Transverse colon (tissue), 4 donors: Measurements from ENCODE around the gene FLT1. TPM values are rescaled to one million over a fixed set of nuclear protein-coding genes. Genes with fewer than 3 reads are reported as not detected.
A peak's percentile ranks its signal among the peaks of the same experiment; 100 is the strongest.

ENCODE experiments used
- DNase-seq: peaks from one replicate; pipeline ENCODE4 v3.0.0-alpha.2; 2019
- H3K27ac ChIP-seq, 4 donors: fragments of 200-600 bp; sonication (generic); 2 replicates each; pipeline ENCODE4 v1.5.1; 2016 to 2018; ENCODE audit warnings: inconsistent platforms in 4 of 4
- H3K27me3 ChIP-seq: fragments of 200-600 bp; sonication (generic); 2 replicates; pipeline ENCODE4 v1.5.1; 2017; ENCODE audit warnings: inconsistent platforms
- H3K36me3 ChIP-seq, 4 donors: fragments of 200-600 bp; sonication (generic); 2 replicates each; pipeline ENCODE4 v1.5.1; 2017 to 2019; ENCODE audit warnings: inconsistent platforms in 4 of 4
- H3K4me1 ChIP-seq, 4 donors: fragments of 200-600 bp; sonication (generic); 2 replicates each; pipeline ENCODE4 v1.5.1; 2017 to 2020; ENCODE audit warnings: inconsistent platforms in 4 of 4
- H3K4me3 ChIP-seq, 4 donors: fragments of 200-600 bp; sonication (generic); 1 replicate in 1 of 4; 2 replicates in 3 of 4; pipeline versions ENCODE4 v1.5.1 to v1.6.1; 2017 to 2019; ENCODE audit warnings: inconsistent platforms in 4 of 4
- H3K9me3 ChIP-seq, 2 donors: fragments of 200-600 bp; sonication (generic); 2 replicates each; pipeline ENCODE4 v1.5.1; 2017 to 2019; ENCODE audit warnings: inconsistent platforms in 2 of 2
- CTCF ChIP-seq, 5 experiments: fragments of 200-600 bp in 3 of 5; fragments of 450-650 bp in 2 of 5; sonication (generic) in 3 of 5; IDR thresholded peaks; 1 replicate in 2 of 5; 2 replicates in 3 of 5; pipeline ENCODE4 v1.5.1; 2016 to 2017; ENCODE audit warnings: antibody characterized with exemption in 5 of 5, inconsistent platforms in 3 of 5, mild to moderate bottlenecking in 2 of 5, moderate library complexity in 1 of 5
- EP300 ChIP-seq: sonication (generic); formaldehyde crosslinking; IDR thresholded peaks from one replicate; pipeline ENCODE4 v1.6.1; 2017; ENCODE audit warnings: antibody characterized with exemption, low read depth
- POLR2A ChIP-seq: fragments of 450-650 bp; IDR thresholded peaks from one replicate; pipeline ENCODE4 v1.6.1; 2016; ENCODE audit warnings: antibody characterized with exemption, mild to moderate bottlenecking, moderate library complexity
- POLR2AphosphoS5 ChIP-seq, 3 donors: sonication (generic); formaldehyde crosslinking; IDR thresholded peaks; one replicate each; pipeline ENCODE4 v1.6.1; 2016; ENCODE audit warnings: antibody characterized with exemption in 3 of 3
- WGBS, 2 donors: methylation state at CpG; one replicate each; pipeline ENCODE4 v1.1.5; 2018; ENCODE audit warnings: low coverage in 1 of 2; 5-methylcytosine and 5-hydroxymethylcytosine counted together
- in situ Hi-C, 4 donors: fragments of 200-750 bp; cut with MboI; loops; one replicate each; pipeline versions ENCODE4 v1.15.0 to v1.15.1; 2017; ENCODE audit warnings: low sequenced_read_pairs in 3 of 4, low pct_ligation_motif_present in 1 of 4, low pct_unique_long_range_greater_than_20kb in 1 of 4
- intact Hi-C: fragments of 100-400 bp; cut with DNase I; formaldehyde crosslinking; loops from one replicate; pipeline ENCODE4 v1.15.1; 2023; ENCODE audit warnings: low total_unique reads
- total RNA-seq, 4 donors: library from RNA; depleted of rRNA; stranded (reverse); fragments of >200 nt; gene quantifications; one replicate each; pipeline ENCODE4 v1.1.0, GENCODE V29; 2016

FLT1 gene
- total RNA-seq, 4 donors from 2014 or later: 2.6 to 8.4 (median 3.5) TPM

GRCh38 chr13:28530729-28531076 is 35.8 kb upstream of the FLT1 start:
- Histone ChIP-seq H3K27me3 (peaks cover 65% of the 10 kb centered on the region), H3K27ac (no peak overlapping the region), H3K9me3 (no peaks in the 10 kb centered on the region), H3K4me3 (peak overlapping the region in 2 of 4 donors; percentile 17 to 47), H3K36me3 (no peaks in the 10 kb centered on the region), H3K4me1 (peaks cover 4 to 23% (median 16%) of the 10 kb centered on the region in 4 donors)
- intact Hi-C loops (no loop called here), in situ Hi-C loops (no loop called here)
- no peak for DNase-seq
- 34 to 57% methylated on average over 2 to 3 of the region's 3 CpGs for WGBS, 2 donors
- no peak for TF ChIP-seq EP300

GRCh38 chr13:28529836-28530235 is 34.9 kb upstream of the FLT1 start:
- TF ChIP-seq POLR2A: no peak
- no peak for TF ChIP-seq POLR2AphosphoS5 (IDR thresholded peaks at IDR 0.05)
- no peak for TF ChIP-seq CTCF (IDR thresholded peaks at IDR 0.05)
- TF ChIP-seq EP300: no peak
- WGBS, 2 donors: 33 to 36% methylated on average over 1 of the region's 1 CpG
- intact Hi-C loops (no loop called here), in situ Hi-C loops (no loop called here)
- no peaks in the 10 kb centered on the region for H3K9me3 ChIP-seq
- H3K36me3 ChIP-seq: no peaks in the 10 kb centered on the region
- peaks cover 4 to 23% (median 16%) of the 10 kb centered on the region in 4 donors for H3K4me1 ChIP-seq
- no peak overlapping the region for H3K27ac ChIP-seq
- no peak overlapping the region for H3K4me3 ChIP-seq
- DNase-seq: no peak
- H3K27me3 ChIP-seq: peaks cover 65% of the 10 kb centered on the region

- in situ Hi-C loops: no loop called here
- peaks cover 61% of the 10 kb centered on the region for H3K27me3 ChIP-seq
Measured at GRCh38 chr13:28528848-28529247, 33.9 kb upstream of the FLT1 start.

GRCh38 chr13:28528388-28528787 is 33.5 kb upstream of the FLT1 start:
- 59 to 75% methylated on average over 2 to 3 of the region's 3 CpGs for WGBS, 2 donors
- intact Hi-C loops (no loop called here), in situ Hi-C loops (no loop called here)
- H3K36me3 ChIP-seq: no peaks in the 10 kb centered on the region
- H3K27me3 ChIP-seq: peaks cover 56% of the 10 kb centered on the region
- no peak overlapping the region for H3K27ac ChIP-seq
- no peaks in the 10 kb centered on the region for H3K9me3 ChIP-seq
- TF ChIP-seq POLR2AphosphoS5 (IDR thresholded peaks at IDR 0.05): no peak
- TF ChIP-seq CTCF (IDR thresholded peaks at IDR 0.05): no peak
- no peak for TF ChIP-seq POLR2A
- TF ChIP-seq EP300: no peak
- no peak for DNase-seq
- H3K4me1 ChIP-seq: peaks cover 4 to 23% (median 16%) of the 10 kb centered on the region in 4 donors
- no peak overlapping the region for H3K4me3 ChIP-seq

More at GRCh38 chr13:28528848-28529247, 33.9 kb upstream of the FLT1 start:
- Histone ChIP-seq H3K4me1 (peaks cover 4 to 23% (median 16%) of the 10 kb centered on the region in 4 donors), H3K27ac (no peak overlapping the region), H3K36me3 (no peaks in the 10 kb centered on the region), H3K4me3 (no peak overlapping the region), H3K9me3 (no peaks in the 10 kb centered on the region)
- TF ChIP-seq POLR2A (no peak), POLR2AphosphoS5 (IDR thresholded peaks at IDR 0.05) (no peak), CTCF (IDR thresholded peaks at IDR 0.05) (peak in 3 of 5 experiments; percentile 22 to 32 (median 26)), EP300 (no peak)
- 72 to 83% methylated on average over 3 of the region's 3 CpGs for WGBS, 2 donors
- no peak for DNase-seq
- intact Hi-C loops: no loop called here

GRCh38 chr13:28527629-28528028 is 32.7 kb upstream of the FLT1 start:
- no peak for DNase-seq
- no peaks in the 10 kb centered on the region for H3K36me3 ChIP-seq
- WGBS, 2 donors: 75 to 79% methylated on average over 9 to 13 of the region's 13 CpGs
- TF ChIP-seq POLR2AphosphoS5 (IDR thresholded peaks at IDR 0.05): no peak
- no peak for TF ChIP-seq POLR2A
- no peak for TF ChIP-seq CTCF (IDR thresholded peaks at IDR 0.05)
- no peak for TF ChIP-seq EP300
- H3K27ac ChIP-seq: no peak overlapping the region
- peaks cover 48% of the 10 kb centered on the region for H3K27me3 ChIP-seq
- H3K9me3 ChIP-seq: no peaks in the 10 kb centered on the region
- peaks cover 4 to 20% (median 15%) of the 10 kb centered on the region in 4 donors for H3K4me1 ChIP-seq
- H3K4me3 ChIP-seq: no peak overlapping the region
- in situ Hi-C loops (no loop called here), intact Hi-C loops (no loop called here)
